NT2/D1 (cell line): ENCODE data around the gene ITCH.

ENCODE experiments used
- YY1 ChIP-seq: IDR thresholded peaks from 2 replicates; pipeline ENCODE4 v1.6.1; 2011; ENCODE audit not compliant: insufficient read length, insufficient read depth
- ZNF274 ChIP-seq: IDR thresholded peaks from 2 replicates; pipeline ENCODE4 v1.6.1; 2011; ENCODE audit warnings: mild to moderate bottlenecking, low read depth, low read length

- TF ChIP-seq YY1 = no peak
- no peak for TF ChIP-seq ZNF274
Measured at GRCh38 chr20:34333786-34334185, 29.3 kb upstream of the ITCH start.
